PC-9 (cell line): ENCODE measurements around the gene GGN. TPM values are rescaled to one million over a fixed set of nuclear protein-coding genes. Genes with fewer than 3 reads are reported as not detected.

Experiments used
- BruUV-seq: library from RNA; stranded (reverse); fragments of 400-500 nt; replicated peaks from 2 replicates; lab custom pipeline; 2021; lab: Mats Ljungman, UMichigan
- CTCF ChIA-PET: fragments of 300-600 bp; sonication (Branson Sonifier 250); formaldehyde crosslinking; loops from one replicate; lab custom pipeline; 2022; ENCODE audit warnings: antibody characterized with exemption; lab: Charles Lee
- POLR2A ChIA-PET: fragments of 300-600 bp; sonication (Branson Sonifier 250); formaldehyde crosslinking; loops from one replicate; lab custom pipeline; 2022; ENCODE audit warnings: antibody characterized with exemption; ENCODE audit not compliant: unreplicated experiment; lab: Charles Lee
- DNase-seq, 2 experiments: peaks; one replicate each; pipeline versions ENCODE4 v3.0.0 to v3.0.0-alpha.2; 2015 to 2022; ENCODE audit warnings: mixed read lengths in 1 of 2
- H2AFZ ChIP-seq: fragments of 200-600 bp; sonication (generic); 2 replicates; pipeline ENCODE4 v1.8.1; 2017; ENCODE audit warnings: antibody characterized with exemption
- H3F3A ChIP-seq: fragments of 200-600 bp; sonication (generic); 2 replicates; pipeline ENCODE4 v1.8.1; 2017; ENCODE audit warnings: antibody characterized with exemption, mild to moderate bottlenecking, low read depth; ENCODE audit not compliant: insufficient read depth
- H3K27ac ChIP-seq: fragments of 200-600 bp; sonication (generic); 2 replicates; pipeline ENCODE4 v1.6.1; 2016; ENCODE audit warnings: mixed run types
- H3K27me3 ChIP-seq: fragments of 200-600 bp; sonication (generic); 2 replicates; pipeline ENCODE4 v1.6.1; 2016; ENCODE audit warnings: low read depth, mixed run types; ENCODE audit not compliant: insufficient read depth
- H3K36me3 ChIP-seq: fragments of 200-600 bp; sonication (generic); 2 replicates; pipeline ENCODE4 v1.6.1; 2016; ENCODE audit warnings: low read depth, mixed run types
- H3K4me1 ChIP-seq: fragments of 200-600 bp; sonication (generic); replicated peaks from 2 replicates; pipeline ENCODE4 v1.6.1; 2016; ENCODE audit warnings: mixed run types; ENCODE audit not compliant: insufficient read depth
- H3K4me2 ChIP-seq: fragments of 200-600 bp; sonication (generic); 2 replicates; pipeline ENCODE4 v1.6.1; 2017; ENCODE audit warnings: mixed run types
- H3K4me3 ChIP-seq: fragments of 200-600 bp; sonication (generic); 2 replicates; pipeline ENCODE4 v1.6.1; 2016; ENCODE audit warnings: mixed run types
- H3K79me2 ChIP-seq: fragments of 200-600 bp; sonication (generic); 2 replicates; pipeline ENCODE4 v1.6.1; 2017; ENCODE audit warnings: low read depth, mixed run types
- H3K9me2 ChIP-seq: fragments of 200-600 bp; sonication (generic); 2 replicates; pipeline ENCODE4 v1.8.1; 2017; ENCODE audit warnings: mild to moderate bottlenecking; ENCODE audit not compliant: insufficient read depth
- H3K9me3 ChIP-seq: fragments of 200-600 bp; sonication (generic); 2 replicates; pipeline ENCODE4 v1.8.1; 2016; ENCODE audit warnings: low read depth; ENCODE audit not compliant: insufficient read depth
- H4K20me1 ChIP-seq: fragments of 200-600 bp; sonication (generic); 2 replicates; pipeline ENCODE4 v1.8.1; 2017; ENCODE audit not compliant: insufficient read depth
- CTCF ChIP-seq: fragments of 200-600 bp; sonication (generic); conservative IDR thresholded peaks from 2 replicates; pipeline ENCODE4 v1.6.1; 2017; ENCODE audit warnings: mixed run types, antibody characterized with exemption, mild to moderate bottlenecking, moderate library complexity
- EZH2 ChIP-seq: fragments of 200-600 bp; sonication (generic); IDR thresholded peaks from 2 replicates; pipeline ENCODE4 v1.8.0; 2017; ENCODE audit warnings: antibody characterized with exemption, low read depth
- intact Hi-C: fragments of 100-400 bp; cut with micrococcal nuclease; formaldehyde crosslinking; loops from one replicate; pipeline ENCODE4 v1.10.0; 2022; ENCODE audit not compliant: unreplicated experiment
- total RNA-seq: library from RNA; stranded (reverse); gene quantifications from 2 replicates; pipeline ENCODE4 v1.2.3, GENCODE V29; 2021

GGN gene
- total RNA-seq, 1 experiment from 2014 or later = 1.0 TPM

- BruUV-seq = no TSS peak
- Histone ChIP-seq H3K4me3 (no peak overlapping the region), H4K20me1 (no peaks in the 10 kb centered on the region), H3K9me2 (no peaks in the 10 kb centered on the region), H3K79me2 (no peaks in the 10 kb centered on the region), H3K4me1 (peaks cover 11% of the 10 kb centered on the region; the same call in 1 of the 2 replicates), H3K36me3 (no peaks in the 10 kb centered on the region), H3K27me3 (peaks cover 6% of the 10 kb centered on the region; the same call in 1 of the 2 replicates), H3K4me2 (no peak overlapping the region), H3K9me3 (no peaks in the 10 kb centered on the region), H2AFZ (no peak overlapping the region), H3F3A (peaks cover 11% of the 10 kb centered on the region; the same call in 1 of the 2 replicates), H3K27ac (no peak overlapping the region)
- intact Hi-C loops = no loop called here
- ChIA-PET POLR2A (no interaction called here), CTCF (no interaction called here)
- TF ChIP-seq CTCF (no peak), EZH2 (no peak)
- DNase-seq = no peak
Observed at GRCh38 chr19:38421856-38422255, 34.0 kb upstream of the GGN start.

DNA sequence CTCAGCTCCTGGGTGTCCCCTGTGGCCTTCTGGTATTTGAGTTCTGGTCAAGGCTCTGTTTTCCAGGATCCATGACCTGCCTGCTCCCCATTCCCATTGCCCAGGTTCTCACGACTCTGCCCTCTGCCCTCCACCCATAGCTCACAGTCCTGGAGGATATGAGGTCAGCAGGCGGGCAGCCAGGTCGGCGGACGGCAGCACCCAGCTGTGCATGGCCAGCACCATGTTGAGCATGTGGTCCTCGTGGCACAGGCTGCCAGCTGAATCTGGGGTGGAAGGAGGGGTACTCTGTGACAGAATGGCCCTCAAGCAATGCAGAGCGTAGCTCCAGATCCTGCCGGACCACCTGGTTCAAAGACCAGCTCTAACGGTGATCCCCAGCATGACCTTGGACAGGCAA is 33.1 kb upstream of the GGN start:
- H3K9me3 ChIP-seq = no peaks in the 10 kb centered on the region
- H3K27ac ChIP-seq = no peak overlapping the region
- H3K79me2 ChIP-seq = no peaks in the 10 kb centered on the region
- BruUV-seq = no TSS peak
- no peak overlapping the region for H2AFZ ChIP-seq
- no peak for DNase-seq
- no peak for TF ChIP-seq EZH2
- intact Hi-C loops = no loop called here
- peaks cover 6% of the 10 kb centered on the region; the same call in 1 of the 2 replicates for H3K27me3 ChIP-seq
- CTCF ChIA-PET = interaction anchor here (0.6 kb wide), 1 partner anchor 358 kb away, joined by 3 read pairs; no protein-coding TSS in a partner anchor
- no peaks in the 10 kb centered on the region for H3K36me3 ChIP-seq
- no peaks in the 10 kb centered on the region for H4K20me1 ChIP-seq
- no peak overlapping the region for H3K4me3 ChIP-seq
- peaks cover 11% of the 10 kb centered on the region; the same call in 1 of the 2 replicates for H3K4me1 ChIP-seq
- H3K9me2 ChIP-seq = no peaks in the 10 kb centered on the region
- peaks cover 11% of the 10 kb centered on the region; the same call in 1 of the 2 replicates for H3F3A ChIP-seq
- POLR2A ChIA-PET = no interaction called here
- H3K4me2 ChIP-seq = no peak overlapping the region

GRCh38 chr19:38417544-38418506 is 30.0 kb upstream of the GGN start:
- ChIA-PET CTCF (no interaction called here), POLR2A (no interaction called here)
- H3K4me2 ChIP-seq = peak overlapping the region; percentile 79
- BruUV-seq = no TSS peak
- peak in 1 of 2 experiments; percentile 48 for DNase-seq
- H3K9me3 ChIP-seq = no peaks in the 10 kb centered on the region
- H3K27ac ChIP-seq = no peak overlapping the region
- H3K36me3 ChIP-seq = no peaks in the 10 kb centered on the region
- peaks cover 11% of the 10 kb centered on the region; the same call in 1 of the 2 replicates for H3F3A ChIP-seq
- H3K4me1 ChIP-seq = peaks cover 11% of the 10 kb centered on the region; the same call in 1 of the 2 replicates
- no peaks in the 10 kb centered on the region for H3K79me2 ChIP-seq
- 0 out of 2 replicates have a peak overlapping the region, but pooled peaks have one; percentile 29 for H2AFZ ChIP-seq
- H3K27me3 ChIP-seq = no peaks in the 10 kb centered on the region
- TF ChIP-seq CTCF = 0 out of 2 replicates have a peak, but pooled peaks have one; percentile 19
- no peak for TF ChIP-seq EZH2
- no peaks in the 10 kb centered on the region for H4K20me1 ChIP-seq
- H3K9me2 ChIP-seq = no peaks in the 10 kb centered on the region
- intact Hi-C loops = no loop called here
- H3K4me3 ChIP-seq = peak overlapping the region; percentile 44; the same call in 1 of the 2 replicates
